ENCODE data around the gene PXDN.

The PXDN gene

DNA sequence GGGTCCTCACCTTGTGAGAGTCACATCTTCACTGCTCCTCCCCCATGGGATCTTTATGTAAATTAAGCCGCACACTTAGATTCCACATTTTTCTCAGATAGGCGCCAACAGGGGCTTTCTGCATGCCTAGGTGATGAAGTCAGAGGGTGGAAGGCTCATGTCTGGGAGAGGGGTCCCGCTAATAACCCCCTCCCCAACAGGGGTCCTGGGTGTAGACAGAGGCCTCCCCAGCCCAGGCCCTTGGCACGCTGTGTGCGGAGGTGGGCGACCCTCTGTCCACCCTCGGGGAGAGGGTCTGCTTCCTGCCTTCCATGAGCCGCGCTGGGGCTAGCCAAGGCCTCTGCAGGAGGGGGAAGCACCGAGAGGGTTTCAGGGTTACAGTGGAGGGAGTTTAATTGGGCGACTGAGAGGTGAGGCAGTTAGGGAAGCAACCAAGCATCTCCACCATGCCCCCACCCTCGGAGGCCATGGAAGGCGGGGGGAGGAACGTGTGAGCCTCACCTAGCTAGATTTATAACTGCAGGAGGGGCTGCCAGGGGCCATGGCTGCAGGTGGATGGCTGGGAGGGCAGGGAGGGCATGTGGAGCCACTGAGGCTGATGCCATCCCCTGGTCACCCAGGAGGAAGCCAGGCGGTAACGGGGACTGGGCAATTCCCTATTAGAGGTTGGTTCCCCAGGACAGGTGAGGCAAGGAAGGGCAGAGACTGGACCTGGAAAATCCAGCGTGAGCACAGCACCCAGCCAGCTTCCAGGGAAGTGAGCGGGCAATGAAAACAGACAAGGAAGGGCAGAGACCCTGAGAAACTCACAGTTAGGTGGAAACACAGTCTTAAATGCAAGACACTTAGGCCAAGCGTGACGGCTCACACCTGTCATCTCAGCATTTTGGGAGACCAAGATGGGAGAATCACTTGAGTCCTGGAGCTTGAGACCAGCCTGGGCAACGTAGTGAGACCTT is 7.7 kb upstream of the PXDN start:
- Mint-ChIP-seq H3K36me3 (ENCODE audit: low read depth) (peaks cover 8% of the 10 kb centered on the region), H3K4me3 (no peak overlapping the region), H3K27me3 (ENCODE audit: low read depth, poor library complexity) (peaks cover 15% of the 10 kb centered on the region), H3K27ac (no peak overlapping the region), H3K9me3 (peaks cover 35% of the 10 kb centered on the region), H3K4me1 (peaks cover 28% of the 10 kb centered on the region)
- TF ChIP-seq, protein P1, sequence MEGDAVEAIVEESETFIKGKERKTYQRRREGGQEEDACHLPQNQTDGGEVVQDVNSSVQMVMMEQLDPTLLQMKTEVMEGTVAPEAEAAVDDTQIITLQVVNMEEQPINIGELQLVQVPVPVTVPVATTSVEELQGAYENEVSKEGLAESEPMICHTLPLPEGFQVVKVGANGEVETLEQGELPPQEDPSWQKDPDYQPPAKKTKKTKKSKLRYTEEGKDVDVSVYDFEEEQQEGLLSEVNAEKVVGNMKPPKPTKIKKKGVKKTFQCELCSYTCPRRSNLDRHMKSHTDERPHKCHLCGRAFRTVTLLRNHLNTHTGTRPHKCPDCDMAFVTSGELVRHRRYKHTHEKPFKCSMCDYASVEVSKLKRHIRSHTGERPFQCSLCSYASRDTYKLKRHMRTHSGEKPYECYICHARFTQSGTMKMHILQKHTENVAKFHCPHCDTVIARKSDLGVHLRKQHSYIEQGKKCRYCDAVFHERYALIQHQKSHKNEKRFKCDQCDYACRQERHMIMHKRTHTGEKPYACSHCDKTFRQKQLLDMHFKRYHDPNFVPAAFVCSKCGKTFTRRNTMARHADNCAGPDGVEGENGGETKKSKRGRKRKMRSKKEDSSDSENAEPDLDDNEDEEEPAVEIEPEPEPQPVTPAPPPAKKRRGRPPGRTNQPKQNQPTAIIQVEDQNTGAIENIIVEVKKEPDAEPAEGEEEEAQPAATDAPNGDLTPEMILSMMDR (IDR thresholded peaks at IDR 0.05) = no peak
- no peak for DNase-seq

DNA sequence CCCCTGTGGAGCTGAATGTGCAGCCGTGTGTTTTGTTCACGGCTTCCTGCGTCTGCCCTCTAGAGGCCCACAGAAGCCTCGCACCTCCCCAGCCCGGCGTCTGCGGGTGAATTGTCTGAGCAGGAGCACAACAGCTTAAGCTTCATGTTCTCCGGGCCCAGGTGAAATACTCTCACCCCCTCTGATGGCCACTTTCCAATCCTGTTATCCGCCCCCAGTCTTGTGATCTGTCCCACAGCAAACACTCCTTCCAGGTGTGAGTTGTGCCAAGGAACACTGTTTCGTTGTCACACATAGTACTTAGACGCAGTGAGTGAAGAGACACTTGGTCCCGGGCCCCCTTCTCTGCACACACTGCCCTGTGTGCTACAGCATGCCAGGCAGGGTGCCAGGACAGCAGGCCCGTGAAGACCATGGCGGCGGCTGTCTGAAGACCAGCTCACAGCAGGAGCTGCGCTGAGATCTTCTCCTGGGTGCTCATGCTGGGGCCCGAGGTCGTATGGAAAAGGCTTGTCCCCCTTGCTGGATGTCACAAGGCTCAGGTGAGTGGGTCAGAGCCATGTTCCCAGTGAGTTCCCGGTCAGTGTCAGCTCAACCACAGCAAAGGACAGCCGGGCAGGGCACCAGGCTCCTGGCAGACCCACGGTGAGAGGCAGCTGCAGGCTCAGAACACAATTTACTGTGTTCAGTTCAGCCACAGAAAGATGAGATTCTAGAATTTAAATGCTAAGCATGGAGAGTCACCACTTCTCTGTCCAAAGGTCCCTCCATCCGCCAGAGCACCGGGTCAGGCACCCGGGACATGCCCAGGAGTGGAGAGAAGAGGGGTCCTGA is 6.8 kb upstream of the PXDN start:
- H3K9me3 Mint-ChIP-seq = peaks cover 30% of the 10 kb centered on the region
- peaks cover 37% of the 10 kb centered on the region for H3K4me1 Mint-ChIP-seq
- no peak overlapping the region for H3K4me3 Mint-ChIP-seq
- no peak overlapping the region for H3K27ac Mint-ChIP-seq
- H3K27me3 Mint-ChIP-seq (ENCODE audit: low read depth, poor library complexity) = peaks cover 12% of the 10 kb centered on the region
- TF ChIP-seq, protein P1 (IDR thresholded peaks at IDR 0.05) = peak; percentile 72
- peak; percentile 73 for DNase-seq
- H3K36me3 Mint-ChIP-seq (ENCODE audit: low read depth) = peaks cover 17% of the 10 kb centered on the region

DNA sequence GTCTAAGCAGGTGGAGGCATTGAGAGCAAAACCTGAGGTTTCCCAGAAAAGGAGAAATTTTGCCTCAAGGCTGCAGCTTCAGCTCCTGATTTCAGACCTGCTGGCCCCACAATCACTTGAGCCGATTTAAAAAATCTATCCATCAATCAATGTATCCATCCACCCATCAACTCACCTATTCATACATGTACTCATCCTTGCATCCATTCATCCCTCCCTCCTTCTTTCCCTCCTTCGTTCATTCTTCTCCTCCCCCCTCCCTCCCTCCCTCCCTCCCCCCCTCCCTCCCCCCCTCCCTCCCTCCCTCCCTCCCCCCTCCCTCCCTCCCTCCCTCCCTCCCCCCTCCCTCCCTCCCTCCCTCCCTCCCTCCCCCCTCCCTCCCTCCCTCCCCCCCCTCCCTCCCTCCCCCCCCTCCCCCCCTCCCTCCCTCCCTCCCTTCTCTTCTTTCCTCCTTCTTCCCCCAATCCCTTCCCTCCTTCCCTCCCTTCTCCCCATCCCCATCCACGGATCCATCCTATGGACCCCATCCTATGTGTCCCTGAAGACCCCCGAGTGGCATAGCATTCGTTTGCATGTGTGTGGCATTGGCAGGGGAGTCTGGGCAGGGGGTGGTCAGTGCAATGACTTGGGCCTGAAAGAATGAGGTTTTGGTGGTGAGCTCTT is 6.1 kb upstream of the PXDN start:
- Mint-ChIP-seq H3K9me3 (peaks cover 23% of the 10 kb centered on the region), H3K27ac (no peak overlapping the region), H3K27me3 (ENCODE audit: low read depth, poor library complexity) (peaks cover 14% of the 10 kb centered on the region), H3K36me3 (ENCODE audit: low read depth) (peaks cover 16% of the 10 kb centered on the region), H3K4me3 (no peak overlapping the region), H3K4me1 (peaks cover 39% of the 10 kb centered on the region)
- TF ChIP-seq, protein P1 (IDR thresholded peaks at IDR 0.05) = no peak
- no peak for DNase-seq

DNA sequence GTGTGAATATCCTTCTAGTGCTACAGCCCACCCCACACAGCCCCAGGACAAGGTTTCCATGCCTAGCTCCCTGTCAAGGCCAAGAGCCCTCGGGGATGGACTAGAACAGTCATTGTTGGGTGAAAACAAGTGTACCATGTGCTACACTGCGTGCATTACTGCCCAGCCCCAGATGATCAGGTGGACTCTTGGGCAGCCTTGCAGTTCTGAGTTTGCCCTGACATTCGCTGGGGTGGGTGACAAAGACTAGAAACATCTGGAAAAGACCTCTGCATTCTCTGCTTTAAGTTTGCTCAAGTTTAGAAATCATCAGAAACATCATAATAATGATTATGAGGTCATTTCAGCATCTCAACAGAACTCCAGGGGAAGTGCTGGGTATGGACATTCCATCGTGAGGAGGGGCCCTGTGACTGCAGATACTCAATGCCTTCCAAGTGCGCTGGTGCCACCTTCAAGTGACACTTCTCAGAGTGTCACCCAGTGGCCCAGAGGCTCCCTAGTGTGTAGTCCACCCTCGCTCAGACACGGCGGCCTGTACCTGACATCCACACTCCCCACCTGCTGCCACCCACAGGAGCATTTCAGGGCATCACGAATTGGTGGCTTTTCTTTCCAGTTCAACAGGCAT is 5.3 kb upstream of the PXDN start:
- Mint-ChIP-seq H3K4me3 (no peak overlapping the region), H3K4me1 (peaks cover 43% of the 10 kb centered on the region), H3K36me3 (ENCODE audit: low read depth) (peaks cover 16% of the 10 kb centered on the region), H3K27me3 (ENCODE audit: low read depth, poor library complexity) (peaks cover 11% of the 10 kb centered on the region), H3K27ac (no peak overlapping the region), H3K9me3 (peaks cover 15% of the 10 kb centered on the region)
- TF ChIP-seq, protein P1 (IDR thresholded peaks at IDR 0.05) = no peak
- DNase-seq = no peak

DNA sequence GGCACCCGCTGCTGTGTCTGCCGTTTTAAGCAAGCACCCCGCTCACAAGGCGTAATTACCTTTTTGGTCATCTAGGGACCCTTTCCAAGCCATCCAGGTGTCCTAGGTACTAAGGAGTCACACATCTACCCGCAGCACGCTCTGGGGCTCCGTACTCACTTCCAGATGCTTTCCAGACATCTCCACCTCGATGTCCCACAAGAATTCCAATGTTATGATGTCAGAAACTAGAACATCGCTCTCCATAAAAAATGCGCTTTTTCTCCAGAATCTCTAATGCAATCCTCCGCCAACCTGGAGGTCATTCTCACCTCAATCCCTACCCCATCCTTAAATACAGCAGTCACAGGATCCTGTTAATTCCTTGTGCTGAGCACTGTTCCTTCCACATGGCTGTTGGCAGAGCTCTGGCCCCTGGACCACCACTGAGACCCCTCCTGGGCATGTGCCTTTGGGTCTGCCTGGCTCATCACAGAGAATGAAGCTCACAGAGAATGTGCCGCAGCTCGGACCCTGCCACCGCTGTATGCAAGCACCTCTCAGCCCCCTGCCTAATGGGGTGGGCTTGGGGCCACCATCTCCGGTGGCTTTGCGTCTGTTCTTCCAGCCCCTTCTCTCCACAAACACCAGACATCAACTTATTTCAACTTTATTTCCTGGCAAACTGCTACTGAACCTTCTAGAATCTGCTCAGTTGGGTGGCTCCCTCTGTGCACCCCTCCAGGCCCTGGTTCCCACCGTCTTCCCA is 4.6 kb upstream of the PXDN start:
- Mint-ChIP-seq H3K4me3 (no peak overlapping the region), H3K9me3 (peaks cover 8% of the 10 kb centered on the region), H3K4me1 (peaks cover 44% of the 10 kb centered on the region), H3K27ac (no peak overlapping the region), H3K27me3 (ENCODE audit: low read depth, poor library complexity) (peaks cover 11% of the 10 kb centered on the region), H3K36me3 (ENCODE audit: low read depth) (peaks cover 16% of the 10 kb centered on the region)
- DNase-seq = no peak
- TF ChIP-seq, protein P1 (IDR thresholded peaks at IDR 0.05) = no peak
